Adrenal gland (tissue), 5 donors: Measurements from ENCODE around the gene TRMT11.

Source experiments
- POLR2A ChIP-seq, 2 donors: fragments of 450-650 bp; IDR thresholded peaks; one replicate each; pipeline ENCODE4 v1.6.1; 2017; ENCODE audit warnings: antibody characterized with exemption in 2 of 2, mild to moderate bottlenecking in 2 of 2, moderate library complexity in 1 of 2
- TF ChIP-seq, protein P1 (sequence below), 6 experiments: fragments of 450-650 bp in 4 of 6; fragments of 200-600 bp in 2 of 6; sonication (generic) in 1 of 6; IDR thresholded peaks; 1 replicate in 5 of 6; 2 replicates in 1 of 6; pipeline versions ENCODE4 v1.5.1 to v1.8.0; 2016 to 2021; ENCODE audit warnings: antibody characterized with exemption in 6 of 6, mild to moderate bottlenecking in 2 of 6, moderate library complexity in 1 of 6
- donor health status: DM: no; HTN: no; CAD: no.

DNA sequence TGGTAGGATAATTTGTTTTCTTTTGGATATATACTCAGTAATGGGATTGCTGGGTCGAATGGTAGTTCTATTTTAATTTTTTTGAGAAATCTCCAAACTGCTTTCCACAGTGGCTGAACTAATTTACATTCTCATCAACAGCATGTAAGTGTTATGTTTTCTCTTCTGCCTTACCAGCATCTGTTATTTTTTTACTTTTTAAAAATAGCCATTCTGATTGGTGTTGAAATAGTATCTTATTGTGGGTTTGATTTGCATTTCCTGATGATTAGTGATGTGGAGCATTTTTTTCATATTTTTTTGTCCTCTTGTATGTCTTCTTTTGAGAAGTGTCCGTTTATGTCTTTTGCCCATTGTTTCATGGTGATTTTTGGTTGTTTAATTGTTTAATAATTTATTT is 17.8 kb upstream of the TRMT11 start:
- no peak for TF ChIP-seq POLR2A (IDR thresholded peaks at IDR 0.05)
- TF ChIP-seq, protein P1, sequence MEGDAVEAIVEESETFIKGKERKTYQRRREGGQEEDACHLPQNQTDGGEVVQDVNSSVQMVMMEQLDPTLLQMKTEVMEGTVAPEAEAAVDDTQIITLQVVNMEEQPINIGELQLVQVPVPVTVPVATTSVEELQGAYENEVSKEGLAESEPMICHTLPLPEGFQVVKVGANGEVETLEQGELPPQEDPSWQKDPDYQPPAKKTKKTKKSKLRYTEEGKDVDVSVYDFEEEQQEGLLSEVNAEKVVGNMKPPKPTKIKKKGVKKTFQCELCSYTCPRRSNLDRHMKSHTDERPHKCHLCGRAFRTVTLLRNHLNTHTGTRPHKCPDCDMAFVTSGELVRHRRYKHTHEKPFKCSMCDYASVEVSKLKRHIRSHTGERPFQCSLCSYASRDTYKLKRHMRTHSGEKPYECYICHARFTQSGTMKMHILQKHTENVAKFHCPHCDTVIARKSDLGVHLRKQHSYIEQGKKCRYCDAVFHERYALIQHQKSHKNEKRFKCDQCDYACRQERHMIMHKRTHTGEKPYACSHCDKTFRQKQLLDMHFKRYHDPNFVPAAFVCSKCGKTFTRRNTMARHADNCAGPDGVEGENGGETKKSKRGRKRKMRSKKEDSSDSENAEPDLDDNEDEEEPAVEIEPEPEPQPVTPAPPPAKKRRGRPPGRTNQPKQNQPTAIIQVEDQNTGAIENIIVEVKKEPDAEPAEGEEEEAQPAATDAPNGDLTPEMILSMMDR (IDR thresholded peaks at IDR 0.05): no peak
